HK-2 (cell line): ENCODE results near the gene TRIM27.
"Not testable (repeated sequence)": the region's sequence is repeated elsewhere in the genome, so short reads cannot be mapped to it uniquely, and the experiment has no call there.

Experiments used
- DNase-seq: peaks from one replicate; pipeline ENCODE4 v3.0.0-alpha.2; 2018; ENCODE audit not compliant: unreplicated experiment

TRIM27 gene, protein sequence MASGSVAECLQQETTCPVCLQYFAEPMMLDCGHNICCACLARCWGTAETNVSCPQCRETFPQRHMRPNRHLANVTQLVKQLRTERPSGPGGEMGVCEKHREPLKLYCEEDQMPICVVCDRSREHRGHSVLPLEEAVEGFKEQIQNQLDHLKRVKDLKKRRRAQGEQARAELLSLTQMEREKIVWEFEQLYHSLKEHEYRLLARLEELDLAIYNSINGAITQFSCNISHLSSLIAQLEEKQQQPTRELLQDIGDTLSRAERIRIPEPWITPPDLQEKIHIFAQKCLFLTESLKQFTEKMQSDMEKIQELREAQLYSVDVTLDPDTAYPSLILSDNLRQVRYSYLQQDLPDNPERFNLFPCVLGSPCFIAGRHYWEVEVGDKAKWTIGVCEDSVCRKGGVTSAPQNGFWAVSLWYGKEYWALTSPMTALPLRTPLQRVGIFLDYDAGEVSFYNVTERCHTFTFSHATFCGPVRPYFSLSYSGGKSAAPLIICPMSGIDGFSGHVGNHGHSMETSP

DNA sequence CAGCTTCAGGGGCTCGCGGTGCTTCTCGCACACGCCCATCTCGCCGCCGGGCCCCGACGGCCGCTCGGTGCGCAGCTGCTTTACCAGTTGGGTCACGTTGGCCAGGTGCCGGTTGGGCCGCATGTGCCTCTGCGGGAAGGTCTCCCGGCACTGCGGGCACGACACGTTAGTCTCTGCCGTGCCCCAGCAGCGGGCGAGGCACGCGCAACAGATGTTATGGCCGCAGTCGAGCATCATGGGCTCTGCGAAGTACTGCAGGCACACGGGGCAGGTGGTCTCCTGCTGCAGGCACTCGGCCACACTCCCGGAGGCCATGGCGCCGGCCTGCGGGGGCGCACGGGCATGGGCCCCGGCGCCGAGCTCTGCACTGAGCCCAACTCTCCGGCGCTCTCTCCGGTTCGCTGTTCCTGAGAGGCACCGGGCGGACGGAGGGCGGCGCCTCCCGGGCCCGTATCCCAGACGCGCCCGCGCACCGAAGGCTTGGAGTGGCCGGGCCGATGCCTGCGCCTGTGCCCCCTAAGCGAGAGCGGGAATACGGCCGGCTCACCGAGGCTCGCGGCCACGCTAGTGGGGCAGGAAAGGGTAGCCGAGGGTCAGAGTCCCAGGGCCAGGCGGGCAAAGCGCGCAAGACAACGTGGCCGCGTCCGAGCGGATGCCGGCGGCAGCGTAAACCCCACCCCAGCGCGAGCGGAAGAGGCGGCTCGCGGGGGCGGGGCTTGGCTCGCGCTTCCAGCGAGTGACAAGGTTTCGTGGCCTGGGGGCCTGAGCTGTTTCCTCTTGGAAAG lies at the start of gene TRIM27:
Gene TRIM27, minus strand, starts transcription at position 668 of the 785 bp plus-strand sequence. Its CDS starts 353 bp downstream, at position 315.
- peak; percentile 89 for DNase-seq

DNA sequence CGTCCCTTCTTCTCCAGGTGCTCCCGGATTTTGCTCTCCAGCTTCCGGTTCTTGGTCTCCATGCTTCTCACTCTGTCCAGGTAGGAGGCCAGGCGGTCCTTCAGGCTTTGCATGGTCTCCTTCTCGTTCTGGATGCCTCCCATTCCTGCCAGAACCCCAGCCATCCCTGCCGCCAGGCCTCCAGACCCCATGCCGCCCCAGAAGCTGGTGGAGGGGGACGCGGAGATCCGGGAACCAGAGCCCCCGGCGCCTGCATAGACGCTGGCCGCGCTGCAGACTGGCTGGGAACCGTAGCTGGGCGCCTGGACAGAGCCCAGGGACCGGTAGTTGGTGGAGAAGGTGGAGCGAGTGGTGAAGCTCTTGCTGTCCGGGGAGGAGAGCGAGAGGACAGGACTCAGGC lies 46.3 kb upstream of the TRIM27 start:
- DNase-seq: not testable (repeated sequence)

DNA sequence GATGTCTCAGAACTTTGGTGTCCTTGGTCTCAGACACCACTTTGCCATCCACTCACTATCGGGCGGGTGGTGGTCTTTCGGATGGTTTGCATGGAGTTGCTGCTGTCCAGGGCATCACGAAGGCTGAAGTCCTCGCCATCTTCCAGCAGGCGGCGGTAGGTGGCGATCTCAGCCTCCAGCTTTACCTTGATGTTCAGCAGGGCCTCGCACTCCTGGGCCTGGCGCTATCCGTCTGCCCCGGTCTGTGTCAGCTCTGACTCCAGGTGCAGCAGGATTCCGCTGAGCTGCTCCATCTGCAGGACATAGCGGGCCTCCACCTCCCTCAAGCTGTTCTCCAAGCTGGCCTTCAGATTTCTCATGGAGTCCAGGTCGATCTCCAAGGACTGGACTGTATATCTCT lies 45.3 kb upstream of the TRIM27 start:
- no peak for DNase-seq

DNA sequence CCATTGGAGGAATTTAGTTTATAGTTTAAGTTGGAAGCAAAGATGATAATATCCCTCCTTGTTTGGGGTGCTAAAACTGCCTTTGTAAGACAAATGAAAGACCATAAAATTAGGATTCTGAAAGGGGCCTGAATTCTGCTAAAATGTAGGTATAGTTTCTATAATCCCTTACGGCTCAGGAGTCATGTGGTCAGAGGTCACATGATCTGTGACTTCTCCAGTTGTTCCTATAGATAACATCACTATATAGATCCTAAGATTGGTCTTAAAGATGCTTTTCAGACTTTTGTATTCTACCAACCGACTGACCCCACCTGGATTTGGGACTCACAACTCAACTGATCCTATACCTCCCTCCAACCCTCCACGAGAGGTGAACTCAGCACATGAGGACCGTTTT lies 44.7 kb upstream of the TRIM27 start:
- no peak for DNase-seq

DNA sequence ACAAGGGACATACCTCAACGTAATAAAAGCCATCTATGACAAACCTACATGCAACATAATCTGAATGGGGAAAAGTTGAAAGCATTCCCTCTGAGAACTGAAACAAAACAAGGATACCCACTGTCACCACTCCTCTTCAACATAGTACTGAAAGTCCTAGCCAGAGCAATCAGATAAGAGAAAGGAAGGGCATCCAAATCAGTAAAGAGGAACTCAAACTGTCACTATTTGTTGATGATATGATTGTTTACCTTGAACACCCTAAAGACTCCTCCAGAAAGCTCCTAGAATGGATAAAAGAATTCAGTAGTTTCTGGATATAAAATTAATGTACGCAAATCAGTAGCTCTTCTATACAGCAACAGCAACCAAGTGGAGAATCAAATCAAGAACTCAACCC lies 41.9 kb upstream of the TRIM27 start:
- DNase-seq: no peak

DNA sequence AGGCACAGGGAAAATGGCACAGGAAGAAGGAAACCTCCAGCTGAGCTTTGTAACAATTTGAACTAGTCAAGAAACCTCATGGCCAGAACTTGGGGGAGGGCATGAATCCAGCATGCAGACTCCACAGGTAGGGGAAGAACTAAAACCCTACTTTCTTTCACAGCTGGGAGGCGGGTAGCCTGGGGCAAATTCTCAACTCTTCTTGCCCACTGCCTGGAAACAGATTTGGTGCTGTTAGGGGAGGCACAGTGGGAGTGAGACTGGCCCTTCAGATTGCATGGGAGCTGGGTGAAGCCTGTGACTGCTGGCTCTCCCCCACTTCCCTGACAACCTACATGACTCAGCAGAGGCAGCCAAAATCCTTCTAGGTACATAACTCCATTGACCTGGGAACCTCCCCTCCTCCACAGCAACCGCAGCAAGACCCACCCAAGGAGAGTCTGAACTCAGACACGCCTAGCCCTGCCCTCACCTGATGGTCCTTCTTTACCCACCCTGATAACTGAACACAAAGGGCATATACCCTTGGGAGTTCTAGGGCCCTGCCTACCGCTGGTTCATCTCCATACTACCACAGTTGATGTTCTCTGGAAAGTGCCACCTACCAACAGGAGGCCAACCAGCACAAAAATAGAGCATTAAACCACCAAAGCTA lies 37.2 kb upstream of the TRIM27 start:
- DNase-seq: no peak

DNA sequence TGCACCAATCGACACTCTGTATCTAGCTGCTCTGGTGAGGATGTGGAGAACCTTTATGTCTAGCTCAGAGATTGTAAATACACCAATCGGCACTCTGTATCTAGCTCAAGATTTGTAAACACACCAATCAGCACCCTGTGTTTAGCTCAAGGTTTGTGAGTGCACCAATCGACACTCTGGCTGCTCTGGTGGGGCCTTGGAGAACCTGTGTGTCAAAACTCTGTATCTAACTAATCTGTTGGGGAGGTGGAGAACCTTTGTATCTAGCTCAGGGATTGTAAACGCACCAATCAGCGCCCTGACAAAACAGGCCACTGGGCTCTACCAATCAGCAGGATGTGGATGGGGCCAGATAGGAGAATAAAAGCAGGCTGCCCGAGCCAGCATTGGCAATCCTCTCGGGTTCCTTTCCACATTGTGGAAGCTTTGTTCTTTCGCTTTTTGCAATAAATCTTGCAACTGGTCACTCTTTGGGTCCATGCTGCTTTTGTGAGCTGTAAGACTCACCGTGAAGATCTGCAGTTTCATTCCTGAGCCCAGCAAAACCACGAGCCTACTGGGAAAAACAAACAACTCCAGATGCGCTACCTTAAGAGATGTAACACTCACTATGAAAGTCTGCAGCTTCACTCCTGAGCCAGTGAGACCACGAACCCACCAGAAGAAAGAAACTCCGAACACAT lies 34.9 kb upstream of the TRIM27 start:
- DNase-seq: not testable (repeated sequence)

DNA sequence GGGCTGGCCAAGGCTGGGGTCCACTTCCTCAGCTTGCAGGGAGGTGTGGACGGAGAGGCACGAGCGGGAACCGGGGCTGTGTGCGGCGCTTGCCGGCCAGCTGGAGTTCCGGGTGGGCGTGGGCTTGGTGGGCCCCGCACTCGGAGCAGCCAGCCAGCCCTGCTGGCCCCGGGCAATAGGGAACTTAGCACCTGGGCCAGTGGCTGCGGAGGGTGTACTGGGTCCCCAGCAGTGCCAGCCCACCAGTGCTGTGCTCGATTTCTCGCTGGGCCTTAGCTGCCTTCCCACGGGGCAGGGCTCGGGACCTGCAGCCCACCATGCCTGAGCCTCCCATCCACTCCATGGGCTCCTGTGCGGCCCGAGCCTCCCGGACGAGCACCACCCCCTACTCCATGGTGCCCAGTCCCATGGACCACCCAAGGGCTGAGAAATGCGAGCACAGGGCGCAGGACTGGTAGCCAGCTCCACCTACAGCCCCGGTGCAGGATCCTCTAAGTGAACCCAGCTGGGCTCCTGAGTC lies 34.1 kb upstream of the TRIM27 start:
- DNase-seq: not testable (repeated sequence)

DNA sequence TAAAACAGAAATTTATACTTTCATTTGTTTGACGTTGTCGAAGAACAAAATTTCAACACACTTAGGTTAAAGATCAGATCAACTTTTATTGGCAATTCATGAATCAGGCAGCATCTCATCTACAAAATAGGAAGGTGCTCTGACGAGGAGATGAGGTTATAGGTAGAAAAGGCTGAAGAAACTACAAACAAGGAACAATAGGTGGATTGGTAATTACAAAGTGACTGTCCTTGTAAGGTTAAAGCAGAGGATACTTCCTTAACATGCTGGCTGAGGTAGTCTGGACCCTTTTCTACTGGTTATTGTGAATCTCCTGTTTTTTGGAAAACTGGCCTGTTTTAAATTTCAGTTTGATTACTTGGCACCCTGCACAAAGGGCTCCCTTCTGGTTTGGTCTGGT lies 32.5 kb upstream of the TRIM27 start:
- no peak for DNase-seq

DNA sequence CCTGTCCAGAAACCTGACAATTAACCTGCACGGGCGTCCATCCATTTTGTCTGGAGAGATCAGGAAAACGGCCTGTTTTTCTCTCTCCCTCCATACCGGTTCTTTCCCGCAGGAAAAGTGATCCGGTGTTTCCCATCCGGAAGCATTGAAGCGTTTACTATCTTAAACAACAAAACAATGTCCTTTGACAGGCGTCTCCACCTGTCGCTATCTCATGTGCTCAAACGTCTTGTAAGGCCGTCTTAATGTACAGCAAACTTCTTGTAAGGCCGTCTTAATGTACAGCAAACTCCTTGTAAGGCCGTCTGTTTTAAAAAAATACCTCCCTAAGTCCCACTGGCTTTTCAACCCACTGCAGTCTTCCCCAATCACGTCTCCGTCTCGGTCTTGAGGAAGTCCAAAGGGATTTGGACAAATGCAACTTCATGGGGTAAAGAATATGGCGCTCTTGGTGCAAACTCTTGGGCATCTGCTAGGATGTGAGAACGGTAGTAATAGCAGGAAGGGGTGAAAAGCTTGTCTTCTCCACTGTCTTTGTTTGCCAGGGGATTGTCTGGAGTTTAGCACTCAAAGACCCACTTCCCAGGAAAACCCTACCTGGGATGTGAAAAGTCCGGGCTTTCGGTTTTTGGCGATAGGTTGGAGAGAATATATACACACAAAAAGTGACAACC lies 29.9 kb upstream of the TRIM27 start:
- peak; percentile 26 for DNase-seq

DNA sequence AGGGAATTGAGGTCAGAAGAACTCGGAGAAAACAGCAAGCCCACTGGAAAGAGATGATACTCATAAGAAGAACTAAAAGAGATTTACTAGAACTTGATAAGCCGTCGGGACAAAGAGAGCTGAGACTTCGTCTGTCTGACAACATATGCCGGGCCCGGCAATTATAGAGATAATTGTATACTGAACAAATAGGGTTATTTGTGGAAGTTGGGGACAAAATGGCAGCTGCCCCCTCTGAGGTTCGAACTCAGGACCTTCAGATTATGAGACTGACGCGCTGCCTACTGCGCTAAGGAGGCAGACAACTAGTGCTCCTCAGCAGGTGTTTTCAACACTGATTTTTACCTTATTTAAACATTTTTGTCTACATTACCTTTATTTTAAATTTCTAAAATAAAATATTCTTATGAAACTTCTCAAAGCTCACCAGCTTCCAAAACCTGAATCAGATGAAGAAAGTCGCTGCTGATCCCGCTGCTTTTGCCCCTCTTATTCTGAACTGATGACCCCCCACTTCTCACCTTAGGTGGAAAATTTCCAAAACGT lies 29.3 kb upstream of the TRIM27 start:
- DNase-seq: peak; percentile 75

DNA sequence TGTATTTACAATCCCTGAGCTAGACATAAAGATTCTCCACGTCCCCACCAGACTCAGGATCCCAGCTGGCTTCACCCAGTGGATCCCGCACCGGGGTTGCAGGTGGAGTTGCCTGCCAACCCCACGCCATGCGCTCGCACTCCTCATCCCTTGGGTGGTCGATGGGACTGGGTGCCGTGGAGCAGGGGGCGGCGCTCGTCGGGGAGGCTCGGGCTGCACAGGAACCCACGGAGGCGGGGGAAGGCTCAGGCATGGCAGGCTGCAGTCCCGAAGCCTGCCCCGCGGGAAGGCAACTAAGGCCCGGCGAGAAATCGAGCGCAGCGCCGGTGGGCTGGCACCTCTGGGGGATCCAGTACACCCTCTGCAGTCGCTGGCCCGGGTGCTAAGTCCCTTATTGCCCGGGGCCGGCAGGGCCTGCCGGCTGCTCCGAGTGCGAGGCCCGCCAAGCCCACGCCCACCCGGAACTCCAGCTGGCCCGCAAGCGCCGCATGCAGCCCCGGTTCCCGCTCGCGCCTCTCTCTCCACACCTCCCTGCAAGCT lies 25.9 kb upstream of the TRIM27 start:
- not testable (repeated sequence) for DNase-seq

DNA sequence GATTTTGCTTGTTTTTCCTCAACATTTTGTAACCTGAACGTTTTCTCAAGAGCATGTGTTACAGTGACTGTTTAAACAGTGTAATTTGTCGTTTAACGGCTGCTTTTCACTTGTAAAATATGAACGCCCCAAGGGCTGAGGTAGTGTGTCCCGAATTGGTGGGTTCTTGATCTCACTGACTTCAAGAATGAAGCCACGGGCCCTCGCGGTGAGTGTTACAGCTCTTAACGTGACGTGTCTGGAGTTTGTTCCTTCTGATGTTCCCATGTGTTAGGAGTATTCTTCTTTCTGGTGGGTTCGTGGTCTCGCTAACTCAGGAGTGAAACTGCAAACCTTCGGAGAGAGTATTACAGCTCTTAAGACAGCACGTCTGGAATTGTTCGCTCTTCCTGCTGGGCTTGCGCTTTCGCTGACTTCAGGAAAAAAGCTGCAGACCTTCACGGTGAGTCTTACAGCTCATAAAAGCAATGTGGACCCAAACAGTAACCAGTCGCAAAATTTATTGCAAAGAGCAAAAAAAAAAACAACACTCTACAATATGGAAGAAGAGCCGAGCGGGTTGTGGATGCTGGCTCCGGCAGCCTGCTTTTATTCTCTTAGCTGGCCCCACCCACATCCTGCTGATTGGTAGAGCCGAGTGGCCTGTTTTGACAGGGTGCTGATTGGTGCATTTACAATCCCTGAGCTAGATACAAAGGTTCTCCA lies 25.1 kb upstream of the TRIM27 start:
- DNase-seq: no peak

DNA sequence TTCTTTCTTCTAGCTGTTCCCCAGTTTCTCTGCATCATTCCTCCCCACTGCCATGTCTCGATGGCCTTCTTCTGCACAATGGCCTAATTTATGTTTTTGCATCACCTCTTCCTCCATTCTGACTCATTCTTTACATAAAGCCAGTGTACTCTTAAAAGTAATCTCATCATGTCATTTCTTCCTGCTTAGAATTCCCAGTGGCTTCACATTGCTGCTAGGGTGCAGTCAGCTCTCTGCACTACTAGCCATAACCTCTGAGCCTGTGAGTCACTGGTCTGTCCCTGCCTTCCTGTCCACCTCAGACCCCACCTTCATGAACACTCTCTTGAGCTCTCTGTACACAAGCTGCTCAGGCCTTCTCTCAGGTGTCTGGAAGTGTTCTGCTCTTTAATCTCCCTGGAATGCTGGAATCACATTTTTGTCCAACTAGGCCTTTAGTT lies 24.1 kb upstream of the TRIM27 start:
- peak; percentile 42 for DNase-seq

DNA sequence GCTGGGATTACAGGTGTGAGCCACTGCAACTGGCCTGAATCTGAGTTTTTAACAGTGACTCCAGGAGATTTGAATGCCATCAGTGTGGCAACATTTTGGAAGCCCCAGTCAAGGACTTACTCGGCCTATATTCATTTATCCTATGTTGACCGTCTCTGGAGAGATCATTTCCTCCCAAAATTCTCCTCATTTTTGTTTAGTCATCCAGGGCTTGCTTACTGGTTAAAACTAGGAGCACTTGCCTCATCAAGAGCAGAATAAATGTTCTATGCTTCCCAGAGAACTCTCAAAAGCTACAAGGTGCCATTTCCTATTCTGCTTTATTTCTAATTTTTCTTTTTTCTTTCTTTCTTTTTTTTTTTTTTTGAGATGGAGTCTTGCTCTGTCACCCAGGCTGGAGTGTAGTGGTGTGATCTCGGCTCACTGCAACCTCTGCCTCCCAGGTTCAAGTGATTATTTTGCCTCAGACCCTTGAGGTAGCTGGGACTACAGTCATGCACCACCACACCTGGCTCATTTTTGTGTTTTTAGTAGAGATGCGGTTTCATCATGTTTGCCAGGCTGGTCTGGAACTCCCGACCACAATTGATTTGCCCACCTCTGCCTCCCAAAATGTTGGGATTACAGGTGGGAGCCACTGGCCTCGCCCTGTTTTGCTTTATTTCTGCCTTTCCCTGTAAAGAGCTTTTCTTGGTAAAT lies 23.4 kb upstream of the TRIM27 start:
- DNase-seq: no peak

DNA sequence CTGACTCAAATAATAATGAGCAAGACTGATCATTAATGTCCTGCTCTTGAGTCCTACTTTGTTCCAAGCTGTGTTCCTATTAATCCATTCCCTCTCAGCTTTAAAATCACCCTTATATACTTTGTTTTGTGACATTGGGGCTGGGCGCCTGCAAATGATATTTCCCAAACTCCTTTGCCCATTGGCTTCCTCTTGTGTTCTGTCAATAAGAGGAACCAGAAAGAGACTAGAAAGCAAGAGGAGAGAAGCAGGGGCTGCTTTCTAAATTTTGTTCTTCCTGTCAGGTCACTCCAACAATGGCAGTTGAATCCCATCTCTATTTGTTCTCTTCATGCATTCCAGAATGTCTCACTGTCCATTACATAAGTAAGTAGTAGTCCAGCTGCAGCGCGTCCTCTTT lies 21.6 kb upstream of the TRIM27 start:
- DNase-seq: no peak

DNA sequence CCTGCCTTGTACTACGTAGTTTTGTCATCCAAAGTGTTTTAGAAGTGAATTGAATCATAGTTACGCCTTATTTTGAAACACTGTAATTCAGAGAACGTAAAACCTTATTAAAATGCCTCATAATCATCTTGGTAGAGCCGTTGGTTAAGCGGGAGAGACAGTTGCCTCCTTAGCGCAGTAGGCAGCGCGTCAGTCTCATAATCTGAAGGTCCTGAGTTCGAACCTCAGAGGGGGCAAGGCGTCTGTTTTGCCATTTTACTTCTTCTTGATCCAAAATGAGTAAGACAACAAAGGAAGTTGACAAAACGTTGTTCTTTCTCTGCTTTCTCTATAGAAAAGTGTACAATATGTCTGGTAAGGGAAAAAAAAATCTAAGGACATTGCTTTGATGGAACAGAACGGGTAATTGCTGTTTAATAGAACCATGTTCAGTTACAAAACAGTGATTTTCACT lies 20.7 kb upstream of the TRIM27 start:
- peak; percentile 80 for DNase-seq

DNA sequence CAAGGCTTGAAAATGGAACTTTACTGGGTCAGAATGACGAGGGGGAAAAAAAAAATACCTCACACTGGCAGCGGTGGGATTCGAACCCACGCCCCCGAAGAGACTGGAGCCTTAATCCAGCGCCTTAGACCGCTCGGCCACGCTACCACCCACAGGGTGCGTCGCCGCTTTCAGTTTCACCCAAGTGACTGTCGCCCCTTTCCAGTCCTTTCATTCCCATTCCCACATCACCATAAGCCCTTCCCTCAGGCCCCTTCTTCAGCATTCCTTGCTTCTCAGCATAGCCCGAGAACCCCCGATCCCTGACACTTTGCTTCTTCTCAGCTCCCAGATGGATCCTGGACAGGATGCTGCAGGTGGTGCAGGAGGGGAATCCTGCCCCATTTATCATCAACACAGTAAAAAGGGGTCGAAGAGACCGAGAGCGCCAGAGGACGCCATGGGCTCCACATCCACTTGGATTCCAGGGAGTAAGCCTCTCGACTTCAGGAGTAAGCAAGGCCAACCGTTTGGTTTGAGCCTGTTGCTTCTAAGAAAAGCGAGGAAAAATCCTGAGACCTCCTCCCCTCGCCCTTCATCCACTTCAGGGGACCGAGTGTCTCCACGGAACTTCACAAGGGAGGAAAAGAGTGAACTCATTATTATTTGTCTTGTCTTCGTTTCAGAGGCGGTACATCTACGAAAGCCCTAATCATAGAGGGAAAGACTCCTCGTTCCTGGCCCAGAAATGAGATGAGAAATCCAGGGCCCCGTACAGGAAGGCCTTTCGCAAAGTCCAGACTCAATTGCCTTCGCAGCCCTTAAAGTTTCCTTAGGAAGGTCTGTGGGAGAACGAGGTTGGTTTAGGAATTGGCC lies 20.0 kb upstream of the TRIM27 start:
- DNase-seq: peak; percentile 89
